Endodermal cell (in vitro differentiated cells): ENCODE data around the gene PPP1R16B. TPM values are rescaled to one million over a fixed set of nuclear protein-coding genes. Genes with fewer than 3 reads are reported as not detected.

Source experiments
- DNase-seq: peaks from one replicate; pipeline ENCODE4 v3.0.0-alpha.2; 2017
- H3K27ac ChIP-seq: 2 replicates; pipeline ENCODE4 v1.5.1; 2013; ENCODE audit warnings: mild to moderate bottlenecking, low read depth, low read length, moderate library complexity
- H3K27me3 ChIP-seq: 2 replicates; pipeline ENCODE4 v1.6.1; 2013; ENCODE audit warnings: mild to moderate bottlenecking, low read length, moderate library complexity; ENCODE audit not compliant: insufficient read depth, control insufficient read depth, poor library complexity, severe bottlenecking
- H3K36me3 ChIP-seq: 2 replicates; pipeline ENCODE4 v1.7.0; 2013; ENCODE audit warnings: mild to moderate bottlenecking, low read length, moderate library complexity; ENCODE audit not compliant: control insufficient read depth, insufficient read depth
- H3K4me1 ChIP-seq: one replicate; pipeline ENCODE4 v1.7.0; 2013; ENCODE audit warnings: low read length; ENCODE audit not compliant: control insufficient read depth, insufficient read depth
- H3K4me3 ChIP-seq: 2 replicates; pipeline ENCODE4 v1.5.1; 2013; ENCODE audit warnings: mild to moderate bottlenecking, low read length, moderate library complexity
- H3K9ac ChIP-seq: 2 replicates; pipeline ENCODE4 v1.6.1; 2013; ENCODE audit warnings: mild to moderate bottlenecking, low read length, moderate library complexity; ENCODE audit not compliant: poor library complexity, severe bottlenecking; ENCODE audit errors: extremely low read depth
- H3K9me3 ChIP-seq: 2 replicates; pipeline ENCODE4 v1.6.1; 2013; ENCODE audit warnings: mild to moderate bottlenecking, low read length, moderate library complexity; ENCODE audit not compliant: control insufficient read depth
- H3K27ac Mint-ChIP-seq: 2 replicates; pipeline ENCODE4 v1.8.0; 2020; ENCODE audit warnings: mixed read lengths
- H3K27me3 Mint-ChIP-seq: 2 replicates; pipeline ENCODE4 v1.8.0; 2021; ENCODE audit warnings: mild to moderate bottlenecking, mixed read lengths; ENCODE audit not compliant: insufficient read depth
- H3K36me3 Mint-ChIP-seq: 2 replicates; pipeline ENCODE4 v1.8.0; 2020; ENCODE audit warnings: low read depth, mixed read lengths
- H3K4me1 Mint-ChIP-seq: 2 replicates; pipeline ENCODE4 v1.8.0; 2020; ENCODE audit warnings: mixed read lengths
- H3K4me3 Mint-ChIP-seq: 2 replicates; pipeline ENCODE4 v1.8.0; 2020; ENCODE audit warnings: mild to moderate bottlenecking, moderate library complexity, mixed read lengths
- H3K9me3 Mint-ChIP-seq: 2 replicates; pipeline ENCODE4 v1.8.0; 2020; ENCODE audit warnings: mild to moderate bottlenecking, mixed read lengths
- WGBS, 2 experiments: methylation state at CpG; one replicate each; pipeline versions ENCODE4 v1.1.5 to v1.1.7; 2013; ENCODE audit warnings: missing lambda C conversion rate in 2 of 2, mixed read lengths in 1 of 2; ENCODE audit not compliant: insufficient coverage in 1 of 2, insufficient read length in 1 of 2; 5-methylcytosine and 5-hydroxymethylcytosine counted together
- total RNA-seq, 2 donors: library from RNA; stranded (reverse); fragmentation: NEBNext Ultra II Directional in 1 of 2; extraction: Animal tissue kit (Norgen Biotek cat#: 25700) in 1 of 2; gene quantifications; 2 replicates in 1 of 2; 3 replicates in 1 of 2; pipeline ENCODE4 v1.2.1, GENCODE V29; 2021
- TF ChIP-seq, protein P1 (sequence below): fragments of 200-600 bp; sonication (generic); conservative IDR thresholded peaks from 2 replicates; pipeline ENCODE4 v1.5.0; 2021; ENCODE audit warnings: antibody characterized with exemption, mild to moderate bottlenecking

PPP1R16B gene
- total RNA-seq, 2 donors from 2014 or later = 6.7 to 15.3 TPM

GRCh38 chr20:38760978-38761377, 44.5 kb upstream of the PPP1R16B start:
- Mint-ChIP-seq H3K27me3 (no peaks in the 10 kb centered on the region), H3K9me3 (no peaks in the 10 kb centered on the region), H3K4me3 (no peak overlapping the region), H3K36me3 (peaks cover 72% of the 10 kb centered on the region), H3K27ac (no peak overlapping the region), H3K4me1 (peaks cover 2% of the 10 kb centered on the region)
- 81 to 89% methylated on average over 2 to 4 of the region's 4 CpGs for WGBS, 2 experiments
- TF ChIP-seq, protein P1, sequence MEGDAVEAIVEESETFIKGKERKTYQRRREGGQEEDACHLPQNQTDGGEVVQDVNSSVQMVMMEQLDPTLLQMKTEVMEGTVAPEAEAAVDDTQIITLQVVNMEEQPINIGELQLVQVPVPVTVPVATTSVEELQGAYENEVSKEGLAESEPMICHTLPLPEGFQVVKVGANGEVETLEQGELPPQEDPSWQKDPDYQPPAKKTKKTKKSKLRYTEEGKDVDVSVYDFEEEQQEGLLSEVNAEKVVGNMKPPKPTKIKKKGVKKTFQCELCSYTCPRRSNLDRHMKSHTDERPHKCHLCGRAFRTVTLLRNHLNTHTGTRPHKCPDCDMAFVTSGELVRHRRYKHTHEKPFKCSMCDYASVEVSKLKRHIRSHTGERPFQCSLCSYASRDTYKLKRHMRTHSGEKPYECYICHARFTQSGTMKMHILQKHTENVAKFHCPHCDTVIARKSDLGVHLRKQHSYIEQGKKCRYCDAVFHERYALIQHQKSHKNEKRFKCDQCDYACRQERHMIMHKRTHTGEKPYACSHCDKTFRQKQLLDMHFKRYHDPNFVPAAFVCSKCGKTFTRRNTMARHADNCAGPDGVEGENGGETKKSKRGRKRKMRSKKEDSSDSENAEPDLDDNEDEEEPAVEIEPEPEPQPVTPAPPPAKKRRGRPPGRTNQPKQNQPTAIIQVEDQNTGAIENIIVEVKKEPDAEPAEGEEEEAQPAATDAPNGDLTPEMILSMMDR = no peak
- peaks cover 70% of the 10 kb centered on the region for H3K36me3 ChIP-seq
- H3K9me3 ChIP-seq = no peaks in the 10 kb centered on the region
- H3K4me1 ChIP-seq = no peaks in the 10 kb centered on the region
- H3K4me3 ChIP-seq = no peak overlapping the region
- H3K27me3 ChIP-seq = no peaks in the 10 kb centered on the region
- H3K27ac ChIP-seq = no peak overlapping the region
- H3K9ac ChIP-seq = no peak overlapping the region
- no peak for DNase-seq

DNA sequence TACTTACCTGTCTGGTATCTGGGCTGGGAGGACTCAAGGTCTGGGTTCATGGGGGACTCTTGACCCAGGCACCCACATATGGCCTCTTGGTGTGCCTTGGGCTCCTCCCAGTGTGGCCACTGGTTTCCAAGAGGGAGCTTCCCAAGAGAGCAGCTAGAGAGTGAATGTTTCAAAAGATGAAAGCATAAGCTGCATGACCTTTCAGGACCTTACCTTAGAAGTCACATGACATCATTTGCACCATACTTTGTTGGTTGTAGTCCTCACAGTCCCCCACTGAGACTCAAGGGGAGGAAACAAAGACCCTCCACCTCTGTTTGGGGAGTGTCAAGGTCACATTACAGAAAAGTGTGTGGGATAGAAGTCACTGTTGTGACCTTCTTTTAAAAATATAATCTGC, 43.3 kb upstream of the PPP1R16B start:
- Histone ChIP-seq H3K27me3 (no peaks in the 10 kb centered on the region), H3K9ac (no peak overlapping the region), H3K4me1 (peaks cover 4% of the 10 kb centered on the region), H3K27ac (no peak overlapping the region), H3K36me3 (peaks cover 75% of the 10 kb centered on the region), H3K4me3 (no peak overlapping the region), H3K9me3 (no peaks in the 10 kb centered on the region)
- Mint-ChIP-seq H3K4me3 (no peak overlapping the region), H3K27ac (no peak overlapping the region), H3K36me3 (peaks cover 73% of the 10 kb centered on the region), H3K4me1 (peaks cover 7% of the 10 kb centered on the region), H3K9me3 (no peaks in the 10 kb centered on the region), H3K27me3 (no peaks in the 10 kb centered on the region)
- no peak for DNase-seq
- TF ChIP-seq, protein P1 = no peak

- Histone ChIP-seq H3K9ac (no peak overlapping the region), H3K27ac (no peak overlapping the region), H3K4me1 (peaks cover 4% of the 10 kb centered on the region), H3K9me3 (no peaks in the 10 kb centered on the region), H3K27me3 (no peaks in the 10 kb centered on the region), H3K36me3 (peaks cover 80% of the 10 kb centered on the region), H3K4me3 (no peak overlapping the region)
- Mint-ChIP-seq H3K4me1 (peaks cover 7% of the 10 kb centered on the region), H3K36me3 (peaks cover 77% of the 10 kb centered on the region), H3K9me3 (no peaks in the 10 kb centered on the region), H3K4me3 (no peak overlapping the region), H3K27ac (no peak overlapping the region), H3K27me3 (no peaks in the 10 kb centered on the region)
- 86 to 97% methylated on average over 1 of the region's 1 CpG for WGBS, 2 experiments
- DNase-seq = no peak
- TF ChIP-seq, protein P1 = no peak
Observed at GRCh38 chr20:38763616-38764015, 41.9 kb upstream of the PPP1R16B start.
